ENCODE measurements around the gene CNOT2. TPM values are rescaled to one million over a fixed set of nuclear protein-coding genes. Genes with fewer than 3 reads are reported as not detected.

CNOT2 gene
- total RNA-seq, 2 donors from 2014 or later = 57.2 to 142 TPM

GRCh38 chr12:70243510-70244371 is 508 bp downstream of the CNOT2 start:
- under 1% methylated on average over 56 of the region's 70 CpGs for WGBS
- TF ChIP-seq POLR2AphosphoS5 (IDR thresholded peaks at IDR 0.05) (no peak), POLR2A (IDR thresholded peaks at IDR 0.05) (no peak)
- TF ChIP-seq, protein P1, sequence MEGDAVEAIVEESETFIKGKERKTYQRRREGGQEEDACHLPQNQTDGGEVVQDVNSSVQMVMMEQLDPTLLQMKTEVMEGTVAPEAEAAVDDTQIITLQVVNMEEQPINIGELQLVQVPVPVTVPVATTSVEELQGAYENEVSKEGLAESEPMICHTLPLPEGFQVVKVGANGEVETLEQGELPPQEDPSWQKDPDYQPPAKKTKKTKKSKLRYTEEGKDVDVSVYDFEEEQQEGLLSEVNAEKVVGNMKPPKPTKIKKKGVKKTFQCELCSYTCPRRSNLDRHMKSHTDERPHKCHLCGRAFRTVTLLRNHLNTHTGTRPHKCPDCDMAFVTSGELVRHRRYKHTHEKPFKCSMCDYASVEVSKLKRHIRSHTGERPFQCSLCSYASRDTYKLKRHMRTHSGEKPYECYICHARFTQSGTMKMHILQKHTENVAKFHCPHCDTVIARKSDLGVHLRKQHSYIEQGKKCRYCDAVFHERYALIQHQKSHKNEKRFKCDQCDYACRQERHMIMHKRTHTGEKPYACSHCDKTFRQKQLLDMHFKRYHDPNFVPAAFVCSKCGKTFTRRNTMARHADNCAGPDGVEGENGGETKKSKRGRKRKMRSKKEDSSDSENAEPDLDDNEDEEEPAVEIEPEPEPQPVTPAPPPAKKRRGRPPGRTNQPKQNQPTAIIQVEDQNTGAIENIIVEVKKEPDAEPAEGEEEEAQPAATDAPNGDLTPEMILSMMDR (IDR thresholded peaks at IDR 0.05) = no peak
- Histone ChIP-seq H3K9me3 (no peaks in the 10 kb centered on the region), H3K4me3 (peak overlapping the region; percentile 85 to 88), H3K36me3 (no peaks in the 10 kb centered on the region), H3K4me1 (replicated peaks) (no peaks in the 10 kb centered on the region), H3K27ac (peak overlapping the region; percentile 95 to 96), H3K27me3 (replicated peaks; ENCODE audit: insufficient read depth) (no peaks in the 10 kb centered on the region)
- intact Hi-C loops (cut with DNase I) = no loop called here
- DNase-seq (ENCODE audit: low spot score) = peak; percentile 65

- 14% methylated on average over 7 of the region's 7 CpGs for WGBS
- Histone ChIP-seq H3K36me3 (no peaks in the 10 kb centered on the region), H3K4me3 (peak overlapping the region; percentile 85 to 88), H3K27ac (peak overlapping the region; percentile 95 to 96), H3K9me3 (no peaks in the 10 kb centered on the region), H3K27me3 (replicated peaks; ENCODE audit: insufficient read depth) (no peaks in the 10 kb centered on the region), H3K4me1 (replicated peaks) (no peaks in the 10 kb centered on the region)
- TF ChIP-seq POLR2AphosphoS5 (IDR thresholded peaks at IDR 0.05) (no peak), POLR2A (IDR thresholded peaks at IDR 0.05) (no peak)
- TF ChIP-seq, protein P1 (IDR thresholded peaks at IDR 0.05) = no peak
- intact Hi-C loops (cut with DNase I) = no loop called here
- DNase-seq (ENCODE audit: low spot score) = no peak
Observed at GRCh38 chr12:70244409-70244808, 1.2 kb downstream of the CNOT2 start.

DNA sequence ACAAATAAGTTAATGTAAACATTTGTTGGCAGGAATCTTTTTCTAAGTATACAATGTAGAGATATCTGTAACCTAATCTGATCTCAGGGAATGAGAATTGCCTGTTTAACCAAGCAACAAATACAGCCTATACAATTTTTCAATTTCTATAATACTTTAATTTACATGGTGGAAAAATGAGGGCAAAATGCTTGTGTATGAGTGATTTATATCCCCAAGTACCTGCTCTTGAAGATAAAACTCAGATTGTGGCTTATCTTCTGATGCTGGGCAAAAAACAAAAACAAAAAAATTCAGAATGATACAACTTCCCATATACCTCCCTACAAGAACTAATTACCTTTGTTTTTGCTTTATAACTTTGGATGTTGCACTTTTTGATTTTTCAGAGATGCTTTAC is 2.2 kb downstream of the CNOT2 start:
- Histone ChIP-seq H3K4me1 (replicated peaks) (no peaks in the 10 kb centered on the region), H3K27ac (no peak overlapping the region), H3K4me3 (no peak overlapping the region), H3K36me3 (no peaks in the 10 kb centered on the region), H3K27me3 (replicated peaks; ENCODE audit: insufficient read depth) (no peaks in the 10 kb centered on the region), H3K9me3 (no peaks in the 10 kb centered on the region)
- intact Hi-C loops (cut with DNase I) = no loop called here
- no peak for TF ChIP-seq POLR2AphosphoS5 (IDR thresholded peaks at IDR 0.05)
- TF ChIP-seq, protein P1 (IDR thresholded peaks at IDR 0.05) = no peak
- no peak for TF ChIP-seq POLR2A (IDR thresholded peaks at IDR 0.05)
- no peak for DNase-seq (ENCODE audit: low spot score)

GRCh38 chr12:70246580-70246979 is 3.3 kb downstream of the CNOT2 start:
- intact Hi-C loops (cut with DNase I) = no loop called here
- Histone ChIP-seq H3K4me1 (replicated peaks) (no peaks in the 10 kb centered on the region), H3K27me3 (replicated peaks; ENCODE audit: insufficient read depth) (no peaks in the 10 kb centered on the region)

More at GRCh38 chr12:70246580-70246979, 3.3 kb downstream of the CNOT2 start:
- TF ChIP-seq POLR2AphosphoS5 (IDR thresholded peaks at IDR 0.05) (no peak), POLR2A (IDR thresholded peaks at IDR 0.05) (no peak)
- TF ChIP-seq, protein P1 (IDR thresholded peaks at IDR 0.05) = no peak
- DNase-seq (ENCODE audit: low spot score) = no peak
- Histone ChIP-seq H3K27ac (no peak overlapping the region), H3K36me3 (no peaks in the 10 kb centered on the region), H3K4me3 (no peak overlapping the region), H3K9me3 (no peaks in the 10 kb centered on the region)
